ENCODE results near the gene SHROOM1.

Gene SHROOM1

GRCh38 chr5:132775476-132775961 lies 54.9 kb downstream of the SHROOM1 start:
- no peak for DNase-seq

GRCh38 chr5:132774896-132775295 lies 55.6 kb downstream of the SHROOM1 start:
- DNase-seq, result no peak

- no peak for DNase-seq
Measured at GRCh38 chr5:132774406-132774805, 56.0 kb downstream of the SHROOM1 start.

GRCh38 chr5:132773601-132774355 lies 56.7 kb downstream of the SHROOM1 start:
- DNase-seq, result no peak

GRCh38 chr5:132773114-132773513 lies 57.3 kb downstream of the SHROOM1 start:
- DNase-seq, result no peak

- no peak for DNase-seq
Measured at GRCh38 chr5:132772291-132773070, 58.0 kb downstream of the SHROOM1 start.

Data from DMS79 treated with DMSO at 0.1 percent for 48 hours (cell line).